ENCODE measurements around the gene AGAP2. TPM values are rescaled to one million over a fixed set of nuclear protein-coding genes. Genes with fewer than 3 reads are reported as not detected.

Gene AGAP2
- total and polyA plus RNA-seq, 2 donors: 14.4 to 15.5 TPM

DNA sequence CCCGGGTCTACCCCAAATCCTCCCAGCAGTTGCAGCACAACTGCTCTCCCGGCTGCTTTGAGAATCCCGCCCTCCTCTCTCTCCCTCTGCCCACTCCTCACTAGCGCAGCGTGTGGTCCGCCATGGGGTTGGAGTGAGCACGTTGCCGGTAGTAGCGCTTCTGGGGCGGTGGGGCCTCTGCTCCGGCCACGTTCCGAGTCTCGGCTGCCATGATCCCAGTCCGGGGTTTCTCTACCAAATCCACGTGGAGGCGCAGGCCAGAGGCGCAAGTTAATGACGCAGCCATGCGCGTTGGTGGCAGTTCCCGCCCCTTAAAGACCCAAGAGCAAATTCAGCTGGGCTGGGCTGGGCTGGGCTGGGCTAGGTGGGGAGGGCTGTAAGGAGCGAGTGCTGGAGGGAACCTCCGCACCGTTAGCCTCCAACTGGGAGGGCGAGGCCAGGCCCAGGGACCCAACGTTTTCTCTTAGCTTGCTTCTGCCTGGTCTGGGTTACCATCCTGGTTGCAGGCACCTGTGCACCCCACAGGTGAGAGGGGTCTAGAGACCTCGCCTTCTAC lies 33.4 kb upstream of the AGAP2 start, which contains the start of gene METTL1:
Gene METTL1, minus strand, starts transcription at position 233 of the 556 bp plus-strand sequence. Its CDS starts 22 bp downstream, at position 211.
- H3K4me1 ChIP-seq (ENCODE audit: control insufficient read depth in 2 of 2, insufficient read depth in 2 of 2, low read length in 2 of 2): peaks cover 6 to 29% of the 10 kb centered on the region in 2 donors
- peak within 1 kb of the TSS; percentile 67 to 78 for H3K4me3 ChIP-seq (ENCODE audit: low read length in 2 of 2)
- H3K27ac ChIP-seq (ENCODE audit: low read depth in 1 of 2, low read length in 1 of 2): peak within 1 kb of the TSS; percentile 70 to 75
- under 1% methylated on average over 28 of the region's 28 CpGs for WGBS
- peaks cover 0 to 4% of the 10 kb centered on the region in 2 donors for H3K9me3 ChIP-seq (ENCODE audit: control insufficient read depth in 2 of 2, insufficient read depth in 1 of 2, low read length in 1 of 2)
- peaks cover 0 to 4% of the 10 kb centered on the region in 2 donors for H3K36me3 ChIP-seq (ENCODE audit: control insufficient read depth in 2 of 2, insufficient read depth in 2 of 2, low read length in 1 of 2)
- peaks cover 14 to 33% of the 10 kb centered on the region in 2 donors for H3K27me3 ChIP-seq (ENCODE audit: control insufficient read depth in 2 of 2, insufficient read depth in 1 of 2, low read length in 1 of 2)
- peak; percentile 73 to 93 (median 83) for DNase-seq (ENCODE audit: low read depth in 6 of 9, low spot score in 9 of 9)

DNA sequence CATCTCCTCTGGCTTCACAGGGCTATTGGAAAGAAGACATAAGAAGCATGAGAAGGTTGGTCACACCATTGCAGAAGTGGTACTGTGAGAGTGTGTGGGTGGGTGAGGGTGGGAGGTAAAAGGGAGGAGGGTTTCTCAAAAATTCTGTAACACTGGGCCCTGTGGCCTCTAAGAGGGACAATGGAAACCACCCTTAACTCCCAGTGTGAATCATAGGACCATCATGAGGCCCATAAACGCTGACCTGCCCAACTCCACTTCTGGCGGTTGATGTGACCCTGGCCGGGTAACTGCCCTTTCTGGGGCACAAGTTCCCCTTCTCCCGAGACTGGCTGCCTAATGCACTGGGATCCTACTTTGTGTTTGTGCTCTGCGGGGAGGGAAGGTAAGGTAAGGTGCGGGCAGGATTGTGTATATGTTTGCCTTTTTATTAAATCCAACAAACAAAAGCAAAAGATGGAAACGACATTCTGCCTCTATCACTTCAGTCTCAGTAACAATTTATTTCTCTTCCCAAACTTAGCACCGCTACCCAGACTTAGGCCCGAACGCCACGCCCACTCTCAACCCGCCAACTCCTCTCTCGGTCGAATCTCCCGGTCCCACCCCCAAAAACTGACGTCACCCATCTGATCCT lies 32.8 kb upstream of the AGAP2 start:
- peaks cover 20 to 39% of the 10 kb centered on the region in 2 donors for H3K27me3 ChIP-seq (ENCODE audit: control insufficient read depth in 2 of 2, insufficient read depth in 1 of 2, low read length in 1 of 2)
- H3K4me3 ChIP-seq (ENCODE audit: low read length in 2 of 2): peak overlapping the region; percentile 67 to 78
- peaks cover 0 to 4% of the 10 kb centered on the region in 2 donors for H3K9me3 ChIP-seq (ENCODE audit: control insufficient read depth in 2 of 2, insufficient read depth in 1 of 2, low read length in 1 of 2)
- peak overlapping the region; percentile 48 to 66 for H3K27ac ChIP-seq (ENCODE audit: low read depth in 1 of 2, low read length in 1 of 2)
- peaks cover 0 to 4% of the 10 kb centered on the region in 2 donors for H3K36me3 ChIP-seq (ENCODE audit: control insufficient read depth in 2 of 2, insufficient read depth in 2 of 2, low read length in 1 of 2)
- WGBS: 7% methylated on average over 16 of the region's 16 CpGs
- peaks cover 7 to 35% of the 10 kb centered on the region in 2 donors for H3K4me1 ChIP-seq (ENCODE audit: control insufficient read depth in 2 of 2, insufficient read depth in 2 of 2, low read length in 2 of 2)
- DNase-seq (ENCODE audit: low read depth in 6 of 9, low spot score in 9 of 9): peak in 6 of 9 donors; percentile 56 to 87 (median 68)

DNA sequence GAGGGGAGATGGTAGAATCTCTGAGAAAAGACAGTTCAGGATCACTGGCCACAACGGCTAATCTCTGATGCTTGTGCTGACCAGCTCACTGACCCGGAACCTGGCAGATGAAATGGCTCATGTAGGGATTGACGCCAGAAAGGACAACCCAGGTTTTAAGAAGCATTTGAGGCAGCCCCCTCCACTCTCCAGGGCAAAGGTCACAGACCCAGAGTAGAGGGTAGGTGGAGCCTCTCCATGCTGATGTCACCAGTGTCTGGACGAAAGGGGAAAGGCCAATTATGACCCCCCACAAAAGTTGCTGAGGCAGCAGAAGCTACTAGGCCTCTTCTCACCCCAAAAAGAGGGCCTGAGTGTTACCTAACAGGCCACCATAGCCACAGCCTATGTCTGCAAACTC lies 32.2 kb upstream of the AGAP2 start:
- 97% methylated on average over 4 of the region's 4 CpGs for WGBS
- Histone ChIP-seq H3K27ac (ENCODE audit: low read depth in 1 of 2, low read length in 1 of 2) (no peak overlapping the region), H3K27me3 (ENCODE audit: control insufficient read depth in 2 of 2, insufficient read depth in 1 of 2, low read length in 1 of 2) (peaks cover 26 to 45% of the 10 kb centered on the region in 2 donors), H3K4me1 (ENCODE audit: control insufficient read depth in 2 of 2, insufficient read depth in 2 of 2, low read length in 2 of 2) (peaks cover 13 to 41% of the 10 kb centered on the region in 2 donors), H3K36me3 (ENCODE audit: control insufficient read depth in 2 of 2, insufficient read depth in 2 of 2, low read length in 1 of 2) (peaks cover 0 to 4% of the 10 kb centered on the region in 2 donors), H3K9me3 (ENCODE audit: control insufficient read depth in 2 of 2, insufficient read depth in 1 of 2, low read length in 1 of 2) (peaks cover 0 to 7% of the 10 kb centered on the region in 2 donors), H3K4me3 (ENCODE audit: low read length in 2 of 2) (no peak overlapping the region)
- DNase-seq (ENCODE audit: low read depth in 6 of 9, low spot score in 9 of 9): no peak

DNA sequence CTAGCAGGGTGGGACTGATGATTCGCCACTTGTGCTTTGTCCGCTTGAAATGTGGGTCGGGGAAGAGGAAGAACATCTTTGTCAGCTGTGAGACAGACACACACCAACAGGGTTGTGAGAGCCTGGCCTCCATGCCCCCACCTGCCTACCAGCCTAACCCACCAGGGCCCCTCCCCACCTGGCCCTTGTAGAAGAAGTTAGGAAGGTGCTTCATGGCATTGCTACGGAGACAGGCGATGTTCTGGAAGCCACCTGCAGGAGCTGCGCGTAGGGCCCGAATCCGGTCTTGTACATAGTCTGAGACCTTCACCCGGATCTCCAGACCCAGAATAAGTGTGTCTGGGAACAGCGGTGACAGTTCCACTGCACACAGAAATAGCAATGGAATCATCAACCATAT lies 31.1 kb upstream of the AGAP2 start:
- DNase-seq (ENCODE audit: low read depth in 6 of 9, low spot score in 9 of 9): no peak
- H3K27ac ChIP-seq (ENCODE audit: low read depth in 1 of 2, low read length in 1 of 2): no peak overlapping the region
- H3K36me3 ChIP-seq (ENCODE audit: control insufficient read depth in 2 of 2, insufficient read depth in 2 of 2, low read length in 1 of 2): peaks cover 0 to 4% of the 10 kb centered on the region in 2 donors
- 97% methylated on average over 11 of the region's 11 CpGs for WGBS
- peaks cover 17 to 52% of the 10 kb centered on the region in 2 donors for H3K4me1 ChIP-seq (ENCODE audit: control insufficient read depth in 2 of 2, insufficient read depth in 2 of 2, low read length in 2 of 2)
- no peak overlapping the region for H3K4me3 ChIP-seq (ENCODE audit: low read length in 2 of 2)
- H3K27me3 ChIP-seq (ENCODE audit: control insufficient read depth in 2 of 2, insufficient read depth in 1 of 2, low read length in 1 of 2): peaks cover 35 to 56% of the 10 kb centered on the region in 2 donors
- H3K9me3 ChIP-seq (ENCODE audit: control insufficient read depth in 2 of 2, insufficient read depth in 1 of 2, low read length in 1 of 2): peaks cover 0 to 18% of the 10 kb centered on the region in 2 donors

GRCh38 chr12:57767876-57768275 lies 29.3 kb upstream of the AGAP2 start:
- peaks cover 0 to 4% of the 10 kb centered on the region in 2 donors for H3K36me3 ChIP-seq (ENCODE audit: control insufficient read depth in 2 of 2, insufficient read depth in 2 of 2, low read length in 1 of 2)
- no peak for DNase-seq (ENCODE audit: low read depth in 6 of 9, low spot score in 9 of 9)
- WGBS: 98% methylated on average over 3 of the region's 3 CpGs

DNA sequence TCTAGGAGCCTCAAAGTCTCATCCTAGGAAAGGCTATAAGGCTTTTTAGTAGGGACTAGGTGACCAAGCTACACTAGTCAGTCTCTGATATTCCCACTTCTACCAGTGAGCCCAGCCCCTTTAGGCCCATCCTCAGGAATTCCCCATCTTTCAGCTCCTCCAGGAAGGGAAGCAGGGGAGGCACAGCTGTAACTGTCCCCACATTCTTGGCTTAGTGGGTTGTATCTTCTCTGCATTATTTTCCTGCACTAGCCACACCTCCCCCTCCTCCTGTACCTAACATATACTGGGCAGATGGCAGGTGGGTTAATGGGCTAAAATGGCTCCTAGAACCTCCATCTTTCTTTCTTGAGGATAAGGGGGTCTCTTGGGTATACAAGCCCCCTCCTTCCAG lies 28.8 kb upstream of the AGAP2 start:
- Histone ChIP-seq H3K36me3 (ENCODE audit: control insufficient read depth in 2 of 2, insufficient read depth in 2 of 2, low read length in 1 of 2) (peaks cover 0 to 4% of the 10 kb centered on the region in 2 donors), H3K27me3 (ENCODE audit: control insufficient read depth in 2 of 2, insufficient read depth in 1 of 2, low read length in 1 of 2) (peaks cover 46 to 63% of the 10 kb centered on the region in 2 donors), H3K4me3 (ENCODE audit: low read length in 2 of 2) (no peak overlapping the region), H3K4me1 (ENCODE audit: control insufficient read depth in 2 of 2, insufficient read depth in 2 of 2, low read length in 2 of 2) (peaks cover 10 to 43% of the 10 kb centered on the region in 2 donors), H3K9me3 (ENCODE audit: control insufficient read depth in 2 of 2, insufficient read depth in 1 of 2, low read length in 1 of 2) (peaks cover 0 to 14% of the 10 kb centered on the region in 2 donors), H3K27ac (ENCODE audit: low read depth in 1 of 2, low read length in 1 of 2) (no peak overlapping the region)
- DNase-seq (ENCODE audit: low read depth in 6 of 9, low spot score in 9 of 9): no peak

More at GRCh38 chr12:57767876-57768275, 29.3 kb upstream of the AGAP2 start:
- Histone ChIP-seq H3K4me3 (ENCODE audit: low read length in 2 of 2) (no peak overlapping the region), H3K4me1 (ENCODE audit: control insufficient read depth in 2 of 2, insufficient read depth in 2 of 2, low read length in 2 of 2) (peaks cover 13 to 49% of the 10 kb centered on the region in 2 donors), H3K27ac (ENCODE audit: low read depth in 1 of 2, low read length in 1 of 2) (no peak overlapping the region), H3K27me3 (ENCODE audit: control insufficient read depth in 2 of 2, insufficient read depth in 1 of 2, low read length in 1 of 2) (peaks cover 46 to 65% of the 10 kb centered on the region in 2 donors), H3K9me3 (ENCODE audit: control insufficient read depth in 2 of 2, insufficient read depth in 1 of 2, low read length in 1 of 2) (peaks cover 0 to 14% of the 10 kb centered on the region in 2 donors)

DNA sequence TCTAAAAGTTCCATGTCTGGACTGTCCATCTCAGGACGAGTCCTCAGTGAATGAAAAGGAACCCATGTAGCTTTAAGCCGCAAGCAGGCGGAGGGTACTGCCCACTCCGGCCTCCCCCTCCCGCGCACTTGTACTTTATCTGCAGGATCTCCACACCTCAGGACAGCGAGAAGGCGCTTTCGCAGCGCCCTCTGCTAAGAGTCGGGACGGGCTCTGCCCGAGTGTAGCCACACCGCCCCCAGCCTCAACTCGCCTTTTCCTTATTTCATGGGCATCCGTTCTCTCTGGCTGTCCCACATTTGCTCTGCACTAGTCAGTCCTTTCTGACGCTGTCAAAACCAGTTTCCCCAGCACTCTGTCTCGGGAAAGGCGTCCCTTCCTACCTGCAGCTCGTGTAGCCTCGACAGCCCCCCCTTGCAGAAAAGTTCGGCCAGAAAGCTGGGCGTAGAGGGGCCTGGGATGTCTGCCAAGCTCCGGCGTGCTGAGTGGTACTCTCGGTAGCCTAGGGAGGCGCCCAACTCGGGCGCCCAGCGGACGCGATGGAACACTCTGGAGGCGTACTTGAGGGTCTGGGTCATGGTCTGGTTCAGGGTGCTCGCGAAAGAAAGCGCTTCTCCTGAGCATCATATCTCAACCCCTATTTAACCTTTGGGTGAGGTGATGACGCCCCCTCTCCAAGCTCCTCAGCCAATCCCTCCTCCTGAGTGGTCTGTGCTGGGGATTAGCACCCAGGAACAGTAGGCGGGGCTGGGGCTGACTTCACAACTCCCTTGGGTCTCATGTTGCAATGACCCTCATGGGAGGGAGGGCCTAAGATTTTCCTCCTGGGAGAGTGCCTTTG lies 28.1 kb upstream of the AGAP2 start, which contains the start of gene CYP27B1:
Gene CYP27B1, minus strand, starts transcription at position 615 of the 841 bp plus-strand sequence. Its CDS starts 37 bp downstream, at position 578.
- 13% methylated on average over 38 of the region's 38 CpGs for WGBS
- H3K9me3 ChIP-seq (ENCODE audit: control insufficient read depth in 2 of 2, insufficient read depth in 1 of 2, low read length in 1 of 2): peaks cover 0 to 14% of the 10 kb centered on the region in 2 donors
- peaks cover 46 to 58% of the 10 kb centered on the region in 2 donors for H3K27me3 ChIP-seq (ENCODE audit: control insufficient read depth in 2 of 2, insufficient read depth in 1 of 2, low read length in 1 of 2)
- H3K36me3 ChIP-seq (ENCODE audit: control insufficient read depth in 2 of 2, insufficient read depth in 2 of 2, low read length in 1 of 2): peaks cover 0 to 4% of the 10 kb centered on the region in 2 donors
- H3K4me3 ChIP-seq (ENCODE audit: low read length in 2 of 2): peak within 1 kb of the TSS in 1 of 2 donors; percentile 45
- H3K4me1 ChIP-seq (ENCODE audit: control insufficient read depth in 2 of 2, insufficient read depth in 2 of 2, low read length in 2 of 2): peaks cover 10 to 39% of the 10 kb centered on the region in 2 donors
- no peak within 1 kb of the TSS for H3K27ac ChIP-seq (ENCODE audit: low read depth in 1 of 2, low read length in 1 of 2)
- DNase-seq (ENCODE audit: low read depth in 6 of 9, low spot score in 9 of 9): no peak

- peaks cover 46 to 58% of the 10 kb centered on the region in 2 donors for H3K27me3 ChIP-seq (ENCODE audit: control insufficient read depth in 2 of 2, insufficient read depth in 1 of 2, low read length in 1 of 2)
- H3K9me3 ChIP-seq (ENCODE audit: control insufficient read depth in 2 of 2, insufficient read depth in 1 of 2, low read length in 1 of 2): peaks cover 0 to 14% of the 10 kb centered on the region in 2 donors
- DNase-seq (ENCODE audit: low read depth in 6 of 9, low spot score in 9 of 9): no peak
- peak overlapping the region; percentile 31 to 45 for H3K4me3 ChIP-seq (ENCODE audit: low read length in 2 of 2)
- H3K36me3 ChIP-seq (ENCODE audit: control insufficient read depth in 2 of 2, insufficient read depth in 2 of 2, low read length in 1 of 2): peaks cover 0 to 4% of the 10 kb centered on the region in 2 donors
- H3K4me1 ChIP-seq (ENCODE audit: control insufficient read depth in 2 of 2, insufficient read depth in 2 of 2, low read length in 2 of 2): peaks cover 10 to 31% of the 10 kb centered on the region in 2 donors
- H3K27ac ChIP-seq (ENCODE audit: low read depth in 1 of 2, low read length in 1 of 2): no peak overlapping the region
- WGBS: 5% methylated on average over 40 of the region's 40 CpGs
Observed at GRCh38 chr12:57765698-57766463, 27.3 kb upstream of the AGAP2 start.

Data from thymus (tissue), 11 donors.